Hindlimb muscle (tissue), 1 donor: ENCODE results near the gene UMAD1. TPM values are rescaled to one million over a fixed set of nuclear protein-coding genes. Genes with fewer than 3 reads are reported as not detected.

Experiments
- DNase-seq: peaks from one replicate; pipeline ENCODE4 v3.0.0-alpha.2; 2013
- polyA plus RNA-seq: library from polyadenylated mRNA; unstranded; fragments of 120-200 nt; gene quantifications from one replicate; pipeline ENCODE4 v1.2.1, GENCODE V29; 2013; ENCODE audit not compliant: insufficient read length

Gene UMAD1
- polyA plus RNA-seq, 1 donor: 8.0 TPM

DNA sequence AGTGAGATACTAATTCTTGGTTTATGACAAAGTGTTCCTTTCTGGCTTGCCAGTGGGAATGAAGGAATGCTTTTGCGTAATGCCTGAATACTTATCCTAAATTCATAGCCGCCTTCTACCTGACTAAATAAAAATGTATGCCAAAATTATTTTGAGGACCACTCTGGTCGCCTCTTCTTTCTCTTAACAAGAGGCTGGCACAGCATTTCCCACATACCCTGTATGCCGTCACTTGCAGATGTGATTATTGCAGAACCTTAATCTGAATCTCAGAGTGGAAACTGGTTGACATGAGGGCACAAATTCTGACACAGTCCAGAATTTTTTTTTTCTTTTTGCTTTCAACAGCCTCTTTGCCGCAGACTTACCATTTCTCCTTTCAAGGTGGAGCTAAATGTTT, 203.4 kb downstream of the UMAD1 start:
- no peak for DNase-seq

DNA sequence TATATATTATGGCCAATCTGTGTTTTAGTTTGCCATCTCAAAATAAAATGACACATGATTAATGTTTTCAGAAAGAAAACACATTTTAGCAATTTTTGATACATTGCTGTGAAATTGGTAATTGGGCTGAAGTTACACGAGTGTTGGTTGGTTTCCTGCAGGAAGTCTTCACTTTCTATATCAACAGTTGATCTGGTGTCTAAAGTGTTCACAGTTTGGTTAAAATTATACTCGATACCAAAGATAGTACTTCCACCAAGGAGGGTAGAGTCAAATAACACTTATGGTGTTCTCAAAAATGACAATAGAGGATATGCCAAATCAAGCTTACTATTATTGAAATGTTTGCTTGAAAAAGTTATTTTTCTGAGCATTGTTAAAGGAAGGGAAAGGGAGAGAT, 207.7 kb downstream of the UMAD1 start:
- no peak for DNase-seq

DNA sequence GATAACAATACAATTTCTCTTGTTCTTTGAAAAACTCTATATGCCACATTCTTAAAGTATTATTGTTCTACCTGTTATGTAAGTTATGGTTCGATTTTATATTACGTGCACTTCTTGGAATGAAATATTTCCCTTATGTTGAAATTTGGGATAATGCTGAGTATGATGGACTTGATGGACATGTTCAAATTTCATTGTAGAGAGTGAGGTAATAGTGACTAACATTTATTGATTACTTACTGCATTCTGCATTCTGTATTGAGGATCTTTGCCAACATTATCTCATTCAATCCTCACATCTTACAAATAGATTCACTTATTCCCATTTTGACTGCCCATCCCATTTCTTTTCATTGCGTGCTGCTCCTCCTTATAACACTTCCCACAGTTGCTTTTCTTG, 208.3 kb downstream of the UMAD1 start:
- DNase-seq: no peak

DNA sequence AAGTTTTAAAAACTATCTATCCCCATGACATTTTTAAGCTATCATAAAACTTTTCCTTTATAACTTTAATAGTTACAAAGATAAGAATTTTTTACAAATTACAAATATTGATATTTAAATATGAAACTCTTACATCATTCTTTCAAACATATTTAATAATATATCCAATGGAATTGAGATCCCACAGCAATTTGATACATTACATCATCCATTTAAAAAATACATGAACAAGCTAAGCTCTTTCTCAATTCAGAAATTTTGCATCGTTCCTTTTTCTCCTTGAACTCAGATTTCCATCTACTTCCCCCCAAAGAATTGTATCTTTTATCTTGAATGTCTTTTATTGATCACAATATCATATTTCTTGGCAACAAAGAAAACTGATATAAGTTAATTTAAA, 209.6 kb downstream of the UMAD1 start:
- DNase-seq: no peak

DNA sequence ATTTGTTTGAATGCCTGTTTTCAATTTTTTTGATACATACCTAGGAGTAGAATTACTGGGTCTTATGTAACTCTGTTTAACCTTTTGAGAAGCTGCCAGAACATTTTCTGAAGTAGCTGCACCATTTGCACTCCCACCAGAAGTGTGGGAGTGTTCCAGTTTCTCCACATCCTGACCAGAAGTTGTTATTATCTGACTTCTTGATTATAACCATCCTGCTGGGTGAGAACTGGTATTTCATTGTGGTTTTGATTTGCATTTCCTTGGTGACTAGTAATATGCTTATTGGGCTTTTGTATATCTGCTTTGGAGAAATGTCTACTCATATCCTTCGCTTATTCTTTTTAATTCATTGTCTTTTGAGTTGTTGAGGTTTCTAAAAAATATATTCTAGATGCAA, 210.8 kb downstream of the UMAD1 start:
- DNase-seq: no peak

DNA sequence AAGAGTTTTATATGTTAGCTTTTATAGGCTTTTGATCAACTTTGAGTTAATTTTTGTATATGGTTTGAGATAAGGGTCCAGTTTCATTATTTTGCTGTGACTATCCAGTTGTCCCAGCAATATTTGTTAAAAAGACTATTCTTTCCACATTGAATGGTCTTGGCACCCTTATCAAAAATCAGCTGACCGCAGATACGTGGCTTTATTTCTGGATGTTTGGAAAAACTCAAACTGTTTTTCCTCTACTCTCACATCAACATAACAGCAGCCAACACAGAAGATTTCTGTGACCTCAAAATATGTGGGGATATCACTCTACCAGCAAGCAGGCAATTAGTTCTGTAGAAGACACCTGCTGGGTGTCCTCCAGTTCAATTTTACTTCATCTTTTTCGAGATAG, 211.4 kb downstream of the UMAD1 start:
- no peak for DNase-seq

DNA sequence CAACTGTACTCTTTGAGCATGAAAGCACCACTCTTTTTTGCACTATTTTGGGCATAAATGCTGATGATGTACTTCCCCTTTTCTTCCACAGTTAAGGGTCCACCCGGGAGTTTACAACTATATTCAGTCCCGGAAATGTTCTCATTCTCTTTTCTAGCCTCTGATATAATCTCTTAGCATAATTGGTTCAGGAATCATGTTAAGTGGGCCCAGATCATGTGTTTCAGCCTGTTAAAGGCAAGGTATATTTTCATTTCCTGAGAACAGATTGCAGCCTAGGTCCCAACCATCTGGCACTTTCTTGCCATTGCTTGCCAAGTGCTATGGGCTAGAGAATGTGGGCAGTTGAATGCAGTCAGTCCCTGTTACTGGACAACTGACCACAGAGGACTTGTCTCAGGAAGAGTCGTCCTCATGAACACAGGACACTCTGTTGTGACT, 216.6 kb downstream of the UMAD1 start:
- DNase-seq: no peak

DNA sequence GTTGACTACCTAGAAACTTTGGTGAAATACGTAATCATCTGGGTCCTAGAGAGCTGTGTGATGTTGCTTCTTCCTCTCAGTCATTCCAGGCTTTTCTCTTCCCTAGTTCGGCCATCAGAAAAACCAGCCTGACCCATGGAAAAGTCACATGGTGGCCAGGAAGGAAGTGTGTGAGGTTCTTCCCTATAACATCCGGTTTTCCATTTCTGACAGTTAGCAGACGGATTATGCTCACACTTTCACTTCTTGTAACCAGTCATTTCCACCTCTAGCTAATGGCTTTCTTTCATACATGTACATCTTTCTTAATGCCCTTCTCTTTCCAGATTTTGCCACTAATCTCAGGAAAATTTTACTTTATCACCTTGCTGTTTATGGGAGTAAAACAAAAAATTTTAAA, 218.0 kb downstream of the UMAD1 start:
- DNase-seq: no peak

DNA sequence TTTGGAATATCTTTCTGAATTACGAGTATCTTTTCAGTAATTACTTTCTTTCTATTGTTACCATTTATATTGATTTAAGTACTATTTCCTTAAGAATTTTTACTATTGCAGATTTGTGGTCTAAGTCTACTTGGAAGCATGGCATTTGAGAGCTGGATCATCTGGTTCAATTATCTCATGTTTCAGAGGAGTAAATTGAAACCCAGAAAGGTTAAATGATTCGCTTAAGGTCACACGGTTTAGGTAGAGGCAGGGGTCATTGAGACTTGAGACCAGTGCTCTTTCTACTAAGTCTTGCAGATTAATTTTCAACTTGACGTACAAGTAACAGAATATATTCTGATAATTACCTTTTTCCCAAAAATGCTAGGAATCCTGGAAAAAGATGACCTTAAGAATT, 218.9 kb downstream of the UMAD1 start:
- DNase-seq: no peak

DNA sequence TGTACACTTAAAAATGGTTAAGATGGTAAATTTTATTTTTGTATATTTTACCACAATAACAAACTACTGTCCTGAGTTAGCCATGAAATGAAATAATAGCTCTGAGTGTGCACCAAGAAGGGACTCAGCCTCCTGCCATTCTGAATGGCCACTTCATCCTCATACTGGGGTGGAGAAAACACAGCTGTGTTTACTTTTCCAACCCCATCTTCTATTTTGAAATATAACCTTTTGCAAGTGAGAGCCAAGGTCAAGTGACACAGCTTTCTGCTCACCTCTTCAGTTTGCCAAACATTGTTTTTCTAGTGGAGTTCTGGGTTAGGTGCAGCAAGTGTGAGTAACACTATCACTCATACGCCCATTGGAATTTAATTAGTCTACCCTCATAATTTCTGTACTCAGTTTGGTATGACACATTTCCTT, 220.7 kb downstream of the UMAD1 start:
- DNase-seq: no peak

DNA sequence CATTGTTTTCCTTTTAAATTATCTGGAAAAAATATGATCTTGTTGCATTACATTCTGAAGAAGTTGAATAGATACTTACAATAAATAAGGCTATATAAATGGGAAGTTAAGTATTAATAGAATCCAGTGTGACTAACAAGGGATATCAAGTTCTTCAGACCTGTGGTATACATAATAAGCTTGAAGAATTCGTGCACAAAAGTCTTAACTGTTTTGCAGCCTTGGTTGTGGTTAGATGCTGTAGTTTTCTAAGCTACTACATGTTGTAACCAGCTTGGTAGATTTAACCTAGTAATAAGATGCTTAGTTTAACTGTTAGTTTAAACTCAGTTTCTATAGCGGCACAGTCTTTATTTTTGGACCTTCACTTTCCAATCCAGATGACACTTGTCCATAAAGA, 221.8 kb downstream of the UMAD1 start:
- DNase-seq: no peak

DNA sequence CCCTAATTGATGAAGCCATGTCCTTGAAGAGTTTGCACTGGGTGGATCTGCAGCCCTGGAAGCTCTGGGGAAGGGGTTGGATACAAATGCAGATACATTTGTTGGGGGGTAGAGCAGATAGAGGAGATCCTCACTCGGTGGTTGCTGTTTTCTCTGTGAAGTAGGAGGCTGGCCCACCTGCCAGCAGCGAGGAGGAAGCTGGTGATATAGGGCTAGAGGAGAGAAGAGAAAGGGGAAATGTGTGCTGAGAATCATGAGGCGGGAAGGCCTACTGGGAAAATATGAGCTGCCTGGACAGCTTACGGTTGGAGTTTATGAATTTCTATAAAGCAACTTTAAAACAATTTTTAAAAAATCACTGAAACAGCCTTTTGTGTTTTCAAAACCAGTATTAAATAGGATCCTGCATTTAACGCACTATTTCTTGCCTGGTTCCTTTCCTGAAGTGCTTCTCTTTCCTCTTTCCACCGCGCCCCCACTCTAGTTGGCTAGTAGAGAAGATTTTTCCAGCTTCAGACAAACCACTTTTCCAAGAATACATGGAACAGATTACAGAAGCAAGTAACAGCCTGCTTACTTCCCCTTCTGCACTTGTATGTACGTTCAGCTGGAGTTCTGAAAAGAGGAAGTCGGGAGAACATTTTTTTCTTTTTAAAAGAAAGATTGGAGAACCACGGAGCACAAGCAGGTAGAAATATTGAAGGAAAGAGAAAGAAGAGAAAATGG, 227.5 kb downstream of the UMAD1 start:
- DNase-seq: peak; percentile 68

DNA sequence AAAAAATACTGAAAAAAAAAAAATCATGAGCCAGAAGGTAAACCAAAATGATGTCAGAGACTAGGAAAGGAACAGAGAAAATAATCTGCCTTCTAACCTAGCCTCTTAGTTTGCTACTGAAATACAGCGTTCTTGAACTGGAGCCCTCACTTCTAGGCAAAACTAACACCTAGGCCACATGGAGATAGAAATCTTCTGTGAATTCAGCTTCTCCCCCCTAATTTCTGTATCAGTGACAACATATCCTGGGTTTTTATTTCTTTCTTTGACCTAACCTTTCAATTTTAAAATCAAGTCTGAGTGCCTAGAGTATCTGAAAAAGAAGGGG, 228.0 kb downstream of the UMAD1 start:
- no peak for DNase-seq

DNA sequence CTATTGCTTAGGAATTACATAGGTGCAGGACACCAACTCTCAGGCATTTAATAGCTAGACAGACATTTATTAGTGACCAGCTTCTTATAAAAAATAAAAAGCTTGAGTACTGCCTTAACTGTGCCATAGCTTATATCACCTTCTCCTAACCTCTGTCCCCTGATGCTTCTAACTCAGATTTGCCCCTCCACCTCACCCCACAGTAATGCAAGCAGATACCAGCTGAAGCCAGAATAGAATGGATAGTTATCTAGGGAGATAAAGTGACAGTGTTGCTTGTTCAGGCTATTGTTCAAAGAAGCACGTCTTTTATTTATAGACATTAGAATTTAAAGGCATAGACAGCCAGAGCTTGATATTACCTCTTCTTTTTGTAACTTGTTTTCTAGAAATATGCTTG, 228.5 kb downstream of the UMAD1 start:
- no peak for DNase-seq

DNA sequence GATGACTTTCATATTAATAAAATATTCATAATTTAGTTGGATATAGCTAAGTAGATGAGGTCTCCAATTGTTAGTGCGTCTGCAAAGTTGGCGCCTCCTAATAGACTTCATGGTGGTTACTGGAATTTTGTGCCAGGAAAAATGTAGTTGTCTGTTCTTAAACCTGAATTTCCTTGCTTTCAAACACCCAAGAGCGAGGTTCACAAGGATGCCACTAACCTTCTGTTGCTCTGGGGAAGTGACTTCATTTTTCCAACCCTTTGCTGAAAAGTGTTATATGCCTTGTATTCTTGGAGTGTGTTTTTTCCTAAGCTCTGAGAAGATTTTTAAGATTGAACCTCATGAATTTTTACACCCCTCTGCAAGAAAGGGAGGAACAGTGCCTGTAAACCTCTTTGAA, 229.1 kb downstream of the UMAD1 start:
- DNase-seq: peak; percentile 54

DNA sequence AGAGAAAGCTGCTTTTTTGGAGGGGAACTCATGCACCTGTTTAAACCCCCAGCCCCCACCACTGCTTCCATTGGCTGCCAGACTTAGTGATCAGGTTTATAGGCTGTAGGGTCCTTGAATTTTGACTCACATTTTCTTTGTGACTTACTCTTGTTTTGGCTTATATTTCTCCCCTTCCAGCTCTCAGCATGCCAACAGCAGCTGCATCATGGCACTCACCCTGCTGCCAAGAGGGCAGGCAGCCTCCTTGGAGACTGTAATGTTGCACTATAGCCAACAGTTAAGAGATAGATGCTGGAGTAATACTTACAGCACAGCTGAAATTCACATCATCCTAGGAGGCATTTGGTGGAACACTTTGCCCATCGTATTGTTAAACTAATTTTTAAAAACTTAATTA, 230.0 kb downstream of the UMAD1 start:
- peak; percentile 63 for DNase-seq

DNA sequence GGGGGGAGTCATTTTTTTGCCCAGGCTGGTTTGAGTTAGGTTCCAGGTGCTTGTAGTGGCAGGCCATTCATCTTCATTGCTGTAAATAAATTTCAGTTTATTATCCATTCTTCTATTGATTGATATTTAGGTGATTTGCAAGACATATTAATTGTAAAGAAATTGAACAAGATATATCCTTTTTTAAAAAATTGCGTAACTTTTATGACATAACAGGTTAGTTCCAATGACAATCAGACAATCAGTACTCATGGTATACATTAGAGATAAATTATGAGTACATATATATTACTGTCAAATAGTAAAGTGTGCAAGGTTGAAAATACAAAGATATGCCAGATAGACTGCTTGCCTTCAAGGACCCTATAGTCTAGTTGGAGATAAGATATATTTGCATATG, 235.9 kb downstream of the UMAD1 start:
- no peak for DNase-seq

DNA sequence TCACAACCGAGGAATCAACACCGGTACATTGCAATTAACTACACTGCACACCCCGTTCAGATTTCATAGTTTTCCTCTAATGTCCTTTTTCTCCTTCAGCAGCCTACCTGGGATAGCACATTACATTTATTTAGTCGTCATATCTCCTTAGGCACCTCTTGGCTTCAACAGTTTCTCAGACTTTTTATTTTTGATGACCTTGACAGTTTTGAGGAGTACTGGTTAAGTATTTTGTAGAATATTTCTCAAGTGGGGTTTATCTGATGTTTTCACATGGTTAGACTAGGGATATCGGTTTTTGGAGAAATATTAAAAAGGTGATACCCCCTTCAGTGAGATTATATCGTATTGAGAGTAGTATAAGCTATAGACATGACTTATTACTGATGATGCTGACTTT, 241.0 kb downstream of the UMAD1 start:
- no peak for DNase-seq

DNA sequence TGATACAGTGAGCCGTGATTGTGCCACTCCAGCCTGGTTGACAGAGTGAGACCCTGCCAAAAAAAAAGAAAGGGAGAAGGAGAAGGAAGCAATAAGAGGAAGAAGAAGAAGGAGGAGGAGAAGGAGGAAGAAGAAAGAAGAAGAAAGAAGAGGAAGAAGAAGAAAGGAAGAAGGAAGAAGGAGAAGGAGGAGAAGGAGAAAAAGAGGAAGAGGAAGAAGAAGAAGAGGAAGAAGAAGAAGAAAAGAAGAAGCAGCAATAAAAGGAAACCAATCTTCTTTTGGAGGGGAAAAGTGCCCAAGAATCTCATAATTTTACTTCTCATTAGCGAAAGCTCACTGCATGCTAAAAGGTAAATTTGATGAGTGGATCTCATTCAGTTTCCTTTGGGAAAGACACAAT, 242.3 kb downstream of the UMAD1 start:
- DNase-seq: no peak

DNA sequence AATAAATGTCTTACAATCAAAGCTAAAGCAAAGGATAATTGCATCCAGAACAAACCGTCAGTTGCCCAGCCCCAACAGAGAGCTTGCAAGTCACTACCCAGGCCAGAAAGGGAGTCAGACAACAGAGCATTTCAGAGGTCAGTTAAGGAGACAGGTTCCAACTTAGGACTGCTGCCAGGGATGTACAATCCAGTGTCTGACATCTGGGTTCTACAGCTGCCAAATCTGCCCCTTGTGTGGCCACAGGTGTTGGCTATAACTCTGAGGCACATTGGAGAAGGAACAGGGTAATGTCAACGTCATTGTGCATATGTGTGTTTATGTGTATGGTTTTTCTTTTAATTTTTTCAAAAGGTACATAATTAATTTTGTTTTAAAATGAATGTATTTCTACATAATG, 242.8 kb downstream of the UMAD1 start:
- DNase-seq: no peak

DNA sequence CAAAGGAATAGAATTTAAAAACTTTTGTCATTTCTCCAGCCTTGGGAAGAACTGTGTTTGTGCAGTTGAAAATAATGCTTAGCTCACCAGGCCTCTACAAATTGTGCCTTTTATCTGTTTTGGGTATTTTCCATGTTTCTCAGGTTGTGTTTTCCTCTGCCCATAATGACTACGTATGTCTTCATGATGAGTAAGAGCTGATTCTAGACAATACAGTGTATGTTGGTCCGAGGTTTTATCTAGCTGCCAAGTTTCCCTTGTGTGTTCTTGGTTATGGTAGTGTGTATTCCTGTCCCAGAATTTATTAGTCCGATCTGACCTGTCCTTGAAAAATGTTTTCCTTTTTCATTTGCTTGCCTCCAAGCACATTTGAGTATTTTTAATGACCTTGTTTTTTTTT, 244.3 kb downstream of the UMAD1 start:
- no peak for DNase-seq

DNA sequence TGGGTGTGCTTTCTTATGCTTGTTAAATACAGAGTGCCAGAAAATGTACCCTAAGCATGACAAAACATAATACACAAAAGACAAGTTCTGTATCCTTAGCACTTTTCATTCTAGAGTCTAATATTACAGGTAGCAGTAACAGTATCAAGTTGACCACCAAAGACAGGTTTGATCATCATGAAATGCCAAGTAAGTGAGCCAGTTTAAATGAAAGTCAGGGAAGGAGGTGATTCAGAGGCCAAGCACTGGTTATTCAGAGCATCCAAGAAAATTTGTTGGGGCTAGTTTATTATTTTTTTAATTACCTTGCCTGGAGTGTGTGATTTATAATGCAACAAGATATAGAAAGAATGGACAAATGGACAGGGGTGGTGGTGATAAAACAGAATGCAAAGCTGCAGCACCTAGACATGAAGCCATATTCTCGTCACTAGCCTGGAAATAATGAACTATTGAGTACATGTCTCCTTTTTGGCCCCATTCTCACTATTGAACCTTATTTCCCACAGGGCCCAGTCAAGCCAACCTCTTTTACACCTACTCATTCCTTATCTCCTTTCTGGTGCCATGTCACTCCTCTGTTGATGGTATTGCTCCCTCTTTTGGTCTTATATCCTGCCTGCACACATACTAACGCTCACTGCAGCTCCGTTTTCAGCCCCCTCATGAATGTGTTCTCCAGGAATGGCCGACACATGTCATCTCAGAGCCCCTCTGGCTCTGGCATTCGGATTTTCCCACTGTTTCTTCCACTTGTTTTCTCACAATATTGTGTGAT, 249.4 kb downstream of the UMAD1 start:
- no peak for DNase-seq

DNA sequence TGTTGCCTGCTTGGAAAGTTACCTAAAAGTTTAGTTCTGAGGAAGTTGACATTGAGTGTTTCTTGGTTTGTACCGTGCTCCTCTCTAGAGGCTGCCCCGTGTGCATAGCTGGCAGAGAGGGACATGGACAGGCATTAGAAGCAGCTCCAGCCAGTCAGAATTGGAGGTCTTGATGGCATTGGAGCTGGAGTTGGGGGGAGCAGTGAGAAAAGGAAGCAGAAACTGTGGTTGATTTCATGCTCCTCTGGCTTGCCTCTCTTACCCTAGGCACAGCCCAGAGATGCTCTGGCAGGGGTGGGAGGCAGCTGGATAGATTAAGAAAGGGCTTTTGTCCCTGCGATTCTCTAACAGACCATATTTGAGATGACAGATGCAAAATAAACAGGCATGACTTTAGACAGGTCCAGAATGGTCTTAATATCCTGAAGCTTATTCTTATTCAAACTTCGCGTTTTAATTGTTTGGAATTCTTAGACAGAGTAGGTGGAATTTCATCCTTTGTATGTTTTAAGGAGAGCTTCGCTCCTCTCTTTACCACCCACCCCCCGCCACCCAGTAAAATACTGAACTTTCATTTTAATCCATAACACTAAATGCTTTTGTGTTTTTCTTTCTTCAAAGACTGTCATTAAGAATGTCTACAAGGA, 254.6 kb downstream of the UMAD1 start:
- no peak for DNase-seq

DNA sequence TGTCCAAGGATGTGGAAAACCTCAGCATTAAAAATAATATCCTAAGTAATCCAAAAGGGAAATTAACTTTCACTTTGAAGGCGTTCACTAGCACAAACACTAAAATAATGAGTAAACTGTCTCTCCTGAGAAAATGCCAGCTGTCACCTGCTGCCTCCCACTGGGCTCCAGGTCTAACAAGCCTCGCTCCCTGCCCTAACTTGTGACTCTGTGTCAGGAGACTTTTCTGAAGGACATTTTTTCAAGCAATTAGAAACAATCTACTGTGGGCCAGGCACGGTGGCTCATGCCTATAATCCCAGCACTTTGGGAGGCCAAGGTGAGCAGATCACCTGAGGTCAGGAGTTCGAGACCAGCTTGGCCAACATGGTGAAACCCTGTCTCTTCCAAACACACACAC, 255.2 kb downstream of the UMAD1 start:
- DNase-seq: no peak
